Measurements from ENCODE around the gene KDM4B. TPM values are rescaled to one million over a fixed set of nuclear protein-coding genes. Genes with fewer than 3 reads are reported as not detected.

Gene KDM4B
- total RNA-seq, 2 donors from 2014 or later = 27.8 to 38.5 TPM

DNA sequence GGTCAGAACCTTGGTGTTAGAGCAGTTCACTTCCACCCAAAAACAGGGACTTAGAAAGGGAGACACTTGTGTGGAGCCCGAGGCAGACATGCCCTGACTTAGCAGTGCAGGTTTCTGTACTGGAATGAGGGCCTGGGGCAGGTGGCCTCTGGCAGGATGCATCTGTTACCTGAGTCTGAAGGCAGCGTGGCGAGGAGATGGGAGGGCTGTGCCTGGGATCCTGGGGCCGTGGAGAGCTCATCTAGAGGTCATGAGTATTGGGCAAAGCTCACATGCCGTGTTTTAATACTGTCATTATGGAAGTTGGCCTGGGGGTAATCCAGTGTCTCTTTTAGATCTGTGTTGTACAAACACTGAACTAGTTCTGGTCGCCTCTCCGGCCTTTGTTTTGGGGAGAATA is 21.4 kb downstream of the KDM4B start:
- no peaks in the 10 kb centered on the region for H3K27me3 ChIP-seq (ENCODE audit: control insufficient read depth, insufficient read depth, low read length, poor library complexity, severe bottlenecking)
- H3K27ac Mint-ChIP-seq = peak overlapping the region; percentile 42
- 94 to 97% methylated on average over 6 to 7 of the region's 7 CpGs for WGBS, 2 experiments (ENCODE audit: insufficient coverage in 1 of 2, insufficient read length in 1 of 2)

DNA sequence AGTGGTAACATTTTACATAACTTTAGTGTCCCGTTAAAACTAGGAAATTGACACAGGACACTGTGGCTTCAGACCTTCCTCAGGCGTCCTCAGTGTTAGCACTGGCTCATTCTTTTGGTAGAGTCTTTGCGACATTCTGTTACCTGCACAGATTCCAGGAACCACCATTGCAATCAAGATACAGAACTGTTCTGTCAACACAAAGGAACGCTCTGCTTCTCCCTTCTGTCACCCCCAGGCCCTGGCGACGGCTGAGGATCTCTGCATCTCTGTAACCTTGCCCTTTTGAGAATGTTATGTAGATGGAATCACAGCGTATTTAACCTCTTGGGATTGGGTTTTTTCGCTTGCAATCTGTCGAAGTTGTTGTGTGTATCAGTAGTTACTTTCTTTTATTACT is 22.6 kb downstream of the KDM4B start:
- no peaks in the 10 kb centered on the region for H3K36me3 ChIP-seq (ENCODE audit: control insufficient read depth, insufficient read depth, low read length)
- H3K4me3 Mint-ChIP-seq = no peak overlapping the region
- H3K36me3 Mint-ChIP-seq (ENCODE audit: low read depth) = peaks cover 9% of the 10 kb centered on the region
- no peak overlapping the region for H3K27ac ChIP-seq (ENCODE audit: low read depth, low read length)
- no peaks in the 10 kb centered on the region for H3K27me3 Mint-ChIP-seq (ENCODE audit: insufficient read depth)
- WGBS, 2 experiments (ENCODE audit: insufficient coverage in 1 of 2, insufficient read length in 1 of 2) = 93 to 97% methylated on average over 8 to 9 of the region's 9 CpGs
- H3K27ac Mint-ChIP-seq = no peak overlapping the region
- H3K4me3 ChIP-seq (ENCODE audit: low read length) = peak overlapping the region; percentile 20
- peaks cover 16% of the 10 kb centered on the region for H3K4me1 Mint-ChIP-seq
- no peaks in the 10 kb centered on the region for H3K9me3 Mint-ChIP-seq
- H3K4me1 ChIP-seq (ENCODE audit: control insufficient read depth, insufficient read depth, low read length) = peaks cover 7% of the 10 kb centered on the region
- H3K9ac ChIP-seq (ENCODE audit: extremely low read depth, low read length, poor library complexity, severe bottlenecking) = no peak overlapping the region
- H3K9me3 ChIP-seq (ENCODE audit: control insufficient read depth, low read length) = no peaks in the 10 kb centered on the region
- no peaks in the 10 kb centered on the region for H3K27me3 ChIP-seq (ENCODE audit: control insufficient read depth, insufficient read depth, low read length, poor library complexity, severe bottlenecking)
- TF ChIP-seq, protein P1, sequence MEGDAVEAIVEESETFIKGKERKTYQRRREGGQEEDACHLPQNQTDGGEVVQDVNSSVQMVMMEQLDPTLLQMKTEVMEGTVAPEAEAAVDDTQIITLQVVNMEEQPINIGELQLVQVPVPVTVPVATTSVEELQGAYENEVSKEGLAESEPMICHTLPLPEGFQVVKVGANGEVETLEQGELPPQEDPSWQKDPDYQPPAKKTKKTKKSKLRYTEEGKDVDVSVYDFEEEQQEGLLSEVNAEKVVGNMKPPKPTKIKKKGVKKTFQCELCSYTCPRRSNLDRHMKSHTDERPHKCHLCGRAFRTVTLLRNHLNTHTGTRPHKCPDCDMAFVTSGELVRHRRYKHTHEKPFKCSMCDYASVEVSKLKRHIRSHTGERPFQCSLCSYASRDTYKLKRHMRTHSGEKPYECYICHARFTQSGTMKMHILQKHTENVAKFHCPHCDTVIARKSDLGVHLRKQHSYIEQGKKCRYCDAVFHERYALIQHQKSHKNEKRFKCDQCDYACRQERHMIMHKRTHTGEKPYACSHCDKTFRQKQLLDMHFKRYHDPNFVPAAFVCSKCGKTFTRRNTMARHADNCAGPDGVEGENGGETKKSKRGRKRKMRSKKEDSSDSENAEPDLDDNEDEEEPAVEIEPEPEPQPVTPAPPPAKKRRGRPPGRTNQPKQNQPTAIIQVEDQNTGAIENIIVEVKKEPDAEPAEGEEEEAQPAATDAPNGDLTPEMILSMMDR (conservative IDR thresholded peaks at IDR 0.05) = no peak
- DNase-seq = no peak

More for the DNA sequence above, 21.4 kb downstream of the KDM4B start:
- Mint-ChIP-seq H3K4me1 (peaks cover 25% of the 10 kb centered on the region), H3K27me3 (ENCODE audit: insufficient read depth) (no peaks in the 10 kb centered on the region), H3K9me3 (no peaks in the 10 kb centered on the region), H3K36me3 (ENCODE audit: low read depth) (peaks cover 5% of the 10 kb centered on the region), H3K4me3 (no peak overlapping the region)
- Histone ChIP-seq H3K27ac (ENCODE audit: low read depth, low read length) (no peak overlapping the region), H3K9ac (ENCODE audit: extremely low read depth, low read length, poor library complexity, severe bottlenecking) (no peak overlapping the region), H3K4me3 (ENCODE audit: low read length) (no peak overlapping the region), H3K4me1 (ENCODE audit: control insufficient read depth, insufficient read depth, low read length) (peaks cover 10% of the 10 kb centered on the region), H3K9me3 (ENCODE audit: control insufficient read depth, low read length) (no peaks in the 10 kb centered on the region), H3K36me3 (ENCODE audit: control insufficient read depth, insufficient read depth, low read length) (no peaks in the 10 kb centered on the region)
- no peak for DNase-seq
- TF ChIP-seq, protein P1 (conservative IDR thresholded peaks at IDR 0.05) = no peak

DNA sequence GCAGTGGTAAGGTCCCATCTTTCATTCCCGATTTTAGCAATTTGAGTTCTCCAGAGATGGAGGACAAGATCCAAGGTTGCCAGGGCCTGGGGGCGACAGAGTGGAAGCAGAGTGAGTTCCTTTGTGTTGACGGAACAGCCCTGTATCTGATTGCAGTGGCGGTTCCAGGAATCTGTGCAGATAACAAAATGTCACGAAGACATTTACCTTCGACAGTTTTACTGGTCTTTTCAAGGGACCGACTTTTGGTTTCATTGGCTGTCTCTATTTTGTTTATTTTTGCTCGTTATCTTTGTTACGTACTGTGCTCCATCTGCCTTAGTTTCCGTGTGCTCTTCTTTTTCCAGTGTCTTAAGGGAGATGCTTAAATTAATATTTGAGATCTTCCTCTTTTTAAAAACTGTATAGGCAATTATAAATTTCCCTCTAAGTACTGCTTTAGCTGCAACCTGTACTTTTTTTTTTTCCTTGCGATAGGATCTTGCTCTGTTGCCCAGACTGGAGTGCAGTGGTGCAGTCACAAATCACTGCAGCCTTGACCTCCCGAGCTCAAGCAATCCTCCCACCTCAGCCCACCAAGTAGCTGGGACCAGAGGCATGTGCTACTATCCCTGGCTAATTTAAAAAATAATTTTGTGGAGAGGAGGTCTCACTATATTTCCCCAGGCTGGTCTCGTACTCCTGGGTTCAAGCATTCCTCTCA is 23.2 kb downstream of the KDM4B start:
- peaks cover 6% of the 10 kb centered on the region for H3K4me1 ChIP-seq (ENCODE audit: control insufficient read depth, insufficient read depth, low read length)
- no peak overlapping the region for H3K9ac ChIP-seq (ENCODE audit: extremely low read depth, low read length, poor library complexity, severe bottlenecking)
- no peaks in the 10 kb centered on the region for H3K9me3 Mint-ChIP-seq
- H3K27ac Mint-ChIP-seq = no peak overlapping the region
- no peaks in the 10 kb centered on the region for H3K9me3 ChIP-seq (ENCODE audit: control insufficient read depth, low read length)
- H3K4me3 ChIP-seq (ENCODE audit: low read length) = peak overlapping the region; percentile 20
- H3K36me3 ChIP-seq (ENCODE audit: control insufficient read depth, insufficient read depth, low read length) = no peaks in the 10 kb centered on the region
- DNase-seq = no peak
- H3K4me1 Mint-ChIP-seq = peaks cover 13% of the 10 kb centered on the region
- peaks cover 9% of the 10 kb centered on the region for H3K36me3 Mint-ChIP-seq (ENCODE audit: low read depth)
- H3K27me3 Mint-ChIP-seq (ENCODE audit: insufficient read depth) = no peaks in the 10 kb centered on the region
- no peaks in the 10 kb centered on the region for H3K27me3 ChIP-seq (ENCODE audit: control insufficient read depth, insufficient read depth, low read length, poor library complexity, severe bottlenecking)
- TF ChIP-seq, protein P1 (conservative IDR thresholded peaks at IDR 0.05) = no peak
- 90 to 91% methylated on average over 11 to 13 of the region's 13 CpGs for WGBS, 2 experiments (ENCODE audit: insufficient coverage in 1 of 2, insufficient read length in 1 of 2)
- no peak overlapping the region for H3K4me3 Mint-ChIP-seq
- H3K27ac ChIP-seq (ENCODE audit: low read depth, low read length) = no peak overlapping the region
